Keratinocyte (primary cell): ENCODE measurements around the gene SNAPC4.

Source experiments
- EZH2 ChIP-seq: IDR thresholded peaks from one replicate; pipeline ENCODE4 v1.6.1; 2012; ENCODE audit warnings: inconsistent platforms, mild to moderate bottlenecking, low read length, moderate library complexity
- TF ChIP-seq, protein P1 (sequence below), 3 experiments: IDR thresholded peaks in 1 of 3; conservative IDR thresholded peaks in 1 of 3; optimal IDR thresholded peaks in 1 of 3; 2 replicates in 2 of 3; 3 replicates in 1 of 3; pipeline versions ENCODE3 to v1.5.1; 2011; ENCODE audit warnings: low read length in 3 of 3, mild to moderate bottlenecking in 3 of 3, moderate library complexity in 2 of 3, control low read depth in 1 of 3, inconsistent platforms in 1 of 3; ENCODE audit not compliant: insufficient read depth in 2 of 3; ENCODE audit errors: extremely low read depth in 1 of 3

DNA sequence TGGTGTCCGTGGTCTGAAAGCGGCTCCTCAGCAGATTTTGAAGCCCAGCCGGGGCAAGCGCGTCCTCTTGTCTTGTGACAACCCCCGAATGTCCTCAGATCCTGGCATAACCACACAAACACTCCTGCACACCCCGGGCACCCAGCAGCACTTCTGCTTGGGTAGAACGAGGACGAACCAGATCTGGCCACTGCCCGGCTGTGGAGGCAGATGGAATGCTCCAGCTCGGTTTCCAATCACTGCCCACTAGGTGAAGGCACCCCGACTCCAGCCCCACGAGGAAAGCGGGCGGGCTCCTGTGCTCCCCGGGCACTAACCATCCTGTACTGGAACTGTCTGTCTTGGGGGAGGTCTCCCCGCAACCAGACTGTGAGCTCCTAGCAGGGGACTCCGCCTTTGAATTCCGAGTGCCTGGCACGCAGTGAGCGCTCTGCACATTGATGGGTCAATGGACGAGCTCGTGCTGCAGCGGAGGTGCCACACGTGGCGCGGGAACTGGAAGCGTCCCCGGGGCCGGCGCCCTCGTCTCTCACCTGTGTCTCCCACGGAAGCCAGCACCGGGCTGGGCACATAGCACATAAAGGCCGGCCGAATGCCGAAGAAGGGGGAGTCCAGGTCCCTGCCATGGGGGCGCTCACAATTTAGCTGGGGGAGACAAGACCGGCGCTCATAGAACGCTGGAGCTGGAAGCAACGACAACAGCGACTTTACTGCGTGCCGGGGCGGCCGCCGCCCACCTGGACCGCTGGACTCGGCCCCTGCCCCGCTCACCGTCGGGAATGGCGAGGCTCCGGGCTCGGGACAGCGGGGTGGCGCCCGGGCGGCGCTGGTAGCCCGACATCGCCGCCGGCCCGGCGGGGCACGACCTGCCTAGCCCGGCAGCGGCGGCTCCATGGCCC lies 9.8 kb upstream of the SNAPC4 start:
- TF ChIP-seq, protein P1, sequence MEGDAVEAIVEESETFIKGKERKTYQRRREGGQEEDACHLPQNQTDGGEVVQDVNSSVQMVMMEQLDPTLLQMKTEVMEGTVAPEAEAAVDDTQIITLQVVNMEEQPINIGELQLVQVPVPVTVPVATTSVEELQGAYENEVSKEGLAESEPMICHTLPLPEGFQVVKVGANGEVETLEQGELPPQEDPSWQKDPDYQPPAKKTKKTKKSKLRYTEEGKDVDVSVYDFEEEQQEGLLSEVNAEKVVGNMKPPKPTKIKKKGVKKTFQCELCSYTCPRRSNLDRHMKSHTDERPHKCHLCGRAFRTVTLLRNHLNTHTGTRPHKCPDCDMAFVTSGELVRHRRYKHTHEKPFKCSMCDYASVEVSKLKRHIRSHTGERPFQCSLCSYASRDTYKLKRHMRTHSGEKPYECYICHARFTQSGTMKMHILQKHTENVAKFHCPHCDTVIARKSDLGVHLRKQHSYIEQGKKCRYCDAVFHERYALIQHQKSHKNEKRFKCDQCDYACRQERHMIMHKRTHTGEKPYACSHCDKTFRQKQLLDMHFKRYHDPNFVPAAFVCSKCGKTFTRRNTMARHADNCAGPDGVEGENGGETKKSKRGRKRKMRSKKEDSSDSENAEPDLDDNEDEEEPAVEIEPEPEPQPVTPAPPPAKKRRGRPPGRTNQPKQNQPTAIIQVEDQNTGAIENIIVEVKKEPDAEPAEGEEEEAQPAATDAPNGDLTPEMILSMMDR (optimal IDR thresholded peaks at IDR 0.05 in 1 of 3, IDR thresholded peaks at IDR 0.05 in 1 of 3, conservative IDR thresholded peaks at IDR 0.05 in 1 of 3; ENCODE audit: extremely low read depth in 1 of 3, insufficient read depth in 2 of 3, low read length in 3 of 3): no peak
- no peak for TF ChIP-seq EZH2
